Activated naive CD4-positive, alpha-beta T cell (primary cell): ENCODE results near the gene SLC31A2.

Source experiments
- DNase-seq, 4 experiments: peaks; one replicate each; lab custom pipeline; 2025; lab: John Stamatoyannopoulos, UW

Gene SLC31A2

GRCh38 chr9:113151696-113152630, 1.2 kb downstream of the SLC31A2 start:
- DNase-seq, result no peak

- no peak for DNase-seq
Measured at GRCh38 chr9:113152699-113153098, 1.9 kb downstream of the SLC31A2 start.

- DNase-seq, result no peak
Measured at GRCh38 chr9:113153599-113153998, 2.8 kb downstream of the SLC31A2 start.

GRCh38 chr9:113154471-113154870, 3.7 kb downstream of the SLC31A2 start:
- DNase-seq, result no peak

- no peak for DNase-seq
Measured at GRCh38 chr9:113154946-113155345, 4.1 kb downstream of the SLC31A2 start.

GRCh38 chr9:113155911-113156588, 5.2 kb downstream of the SLC31A2 start:
- no peak for DNase-seq

- no peak for DNase-seq
Measured at GRCh38 chr9:113156880-113157279, 6.1 kb downstream of the SLC31A2 start.

GRCh38 chr9:113158446-113158845, 7.6 kb downstream of the SLC31A2 start:
- DNase-seq, result no peak

- DNase-seq, result no peak
Measured at GRCh38 chr9:113160571-113160970, 9.8 kb downstream of the SLC31A2 start.

- no peak for DNase-seq
Measured at GRCh38 chr9:113163001-113163400, 12.2 kb downstream of the SLC31A2 start.

GRCh38 chr9:113164536-113165300, 13.9 kb downstream of the SLC31A2 start:
- no peak for DNase-seq

- DNase-seq, result no peak
Measured at GRCh38 chr9:113166039-113166438, 15.2 kb downstream of the SLC31A2 start.

GRCh38 chr9:113168809-113169208, 18.0 kb downstream of the SLC31A2 start:
- no peak for DNase-seq

GRCh38 chr9:113173341-113173740, 22.5 kb downstream of the SLC31A2 start:
- no peak for DNase-seq

- no peak for DNase-seq
Measured at GRCh38 chr9:113176803-113177202, 26.0 kb downstream of the SLC31A2 start.

- DNase-seq, result no peak
Measured at GRCh38 chr9:113177251-113177650, 26.4 kb downstream of the SLC31A2 start.

GRCh38 chr9:113178087-113178486, 27.3 kb downstream of the SLC31A2 start:
- no peak for DNase-seq

GRCh38 chr9:113179839-113180238, 29.0 kb downstream of the SLC31A2 start:
- DNase-seq, result no peak

- no peak for DNase-seq
Measured at GRCh38 chr9:113181165-113181564, 30.4 kb downstream of the SLC31A2 start.

- DNase-seq, result no peak
Measured at GRCh38 chr9:113183956-113184488, 33.2 kb downstream of the SLC31A2 start.

GRCh38 chr9:113184539-113184938, 33.7 kb downstream of the SLC31A2 start:
- DNase-seq, result no peak

GRCh38 chr9:113185271-113185670, 34.5 kb downstream of the SLC31A2 start:
- no peak for DNase-seq
